Measurements from ENCODE around the gene MYB. TPM values are rescaled to one million over a fixed set of nuclear protein-coding genes. Genes with fewer than 3 reads are reported as not detected.

Gene MYB
- total and polyA plus RNA-seq, 2 of the 8 experiments (the other 6 are each of a cell fraction or from before 2014, with no cell fraction given), result 4.0 to 7.6 TPM

DNA sequence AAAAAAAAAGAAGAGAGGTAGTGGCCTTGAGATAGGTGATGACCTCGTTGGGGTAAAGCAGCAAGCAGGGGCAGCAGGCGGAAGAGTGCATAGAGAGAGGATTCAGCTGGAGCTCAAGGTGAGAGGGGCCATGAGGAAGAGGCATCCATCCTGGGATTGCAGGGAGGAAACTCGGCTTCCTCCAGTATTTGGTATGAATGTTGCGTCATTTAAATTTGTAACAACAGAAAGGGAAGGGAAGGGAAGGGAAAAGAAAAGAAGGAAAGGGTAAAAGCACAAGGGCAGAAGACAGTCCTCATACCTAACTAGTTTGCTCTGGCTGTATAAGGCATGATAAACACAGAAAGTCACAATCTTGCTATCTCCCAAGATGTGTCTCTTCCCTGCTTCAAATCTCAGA is 39.9 kb upstream of the MYB start (continued):
- TF ChIP-seq SRF (IDR thresholded peaks at IDR 0.05; ENCODE audit: low read depth, low read length) (no peak), POLR2AphosphoS5 (IDR thresholded peaks at IDR 0.05; ENCODE audit: low read depth, low read length) (no peak)
- TF ChIP-seq, protein P1, sequence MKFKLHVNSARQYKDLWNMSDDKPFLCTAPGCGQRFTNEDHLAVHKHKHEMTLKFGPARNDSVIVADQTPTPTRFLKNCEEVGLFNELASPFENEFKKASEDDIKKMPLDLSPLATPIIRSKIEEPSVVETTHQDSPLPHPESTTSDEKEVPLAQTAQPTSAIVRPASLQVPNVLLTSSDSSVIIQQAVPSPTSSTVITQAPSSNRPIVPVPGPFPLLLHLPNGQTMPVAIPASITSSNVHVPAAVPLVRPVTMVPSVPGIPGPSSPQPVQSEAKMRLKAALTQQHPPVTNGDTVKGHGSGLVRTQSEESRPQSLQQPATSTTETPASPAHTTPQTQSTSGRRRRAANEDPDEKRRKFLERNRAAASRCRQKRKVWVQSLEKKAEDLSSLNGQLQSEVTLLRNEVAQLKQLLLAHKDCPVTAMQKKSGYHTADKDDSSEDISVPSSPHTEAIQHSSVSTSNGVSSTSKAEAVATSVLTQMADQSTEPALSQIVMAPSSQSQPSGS (IDR thresholded peaks at IDR 0.05; ENCODE audit: low read length), result no peak

Data from H1 (cell line).